Lower lobe of right lung (tissue), 2 donors: ENCODE results near the gene CXCL3. TPM values are rescaled to one million over a fixed set of nuclear protein-coding genes. Genes with fewer than 3 reads are reported as not detected.

Experiments
- ATAC-seq, 2 donors: fragments of 200-7000 bp; cut with Tn5 transposase; one replicate each; pipeline ENCODE4 v1.9.1; 2020 to 2022; ENCODE audit warnings: mild to moderate bottlenecking in 2 of 2, moderate library complexity in 2 of 2
- DNase-seq: peaks from one replicate; pipeline ENCODE4 v3.0.0-alpha.2; 2020
- H3K27ac ChIP-seq: fragments of 200-600 bp; one replicate; pipeline ENCODE4 v1.8.0; 2022
- H3K27me3 ChIP-seq: fragments of 200-600 bp; one replicate; pipeline ENCODE4 v1.8.0; 2022; ENCODE audit warnings: low read depth
- H3K36me3 ChIP-seq: fragments of 200-600 bp; one replicate; pipeline ENCODE4 v1.8.0; 2022; ENCODE audit warnings: mild to moderate bottlenecking
- H3K4me1 ChIP-seq: fragments of 200-600 bp; one replicate; pipeline ENCODE4 v1.8.0; 2022
- H3K4me3 ChIP-seq: fragments of 200-600 bp; one replicate; pipeline ENCODE4 v1.8.0; 2022; ENCODE audit warnings: mild to moderate bottlenecking
- H3K9me3 ChIP-seq: fragments of 200-600 bp; one replicate; pipeline ENCODE4 v1.8.0; 2022
- CTCF ChIP-seq: fragments of 200-600 bp; IDR thresholded peaks from one replicate; pipeline ENCODE4 v1.8.0; 2022; ENCODE audit warnings: antibody characterized with exemption, mild to moderate bottlenecking
- intact Hi-C: fragments of 100-400 bp; cut with DNase I; formaldehyde crosslinking; loops from one replicate; pipeline ENCODE4 v1.11.0; 2022
- long read RNA-seq: library from polyadenylated mRNA; unstranded; transcript quantifications from one replicate; pipeline ENCODE4 v2.0.0, GENCODE V29; 2021
- total RNA-seq: library from RNA; stranded (reverse); fragmentation: NEBNext Ultra II Directional; extraction: Animal tissue kit (Norgen Biotek cat#: 25700); gene quantifications from one replicate; pipeline ENCODE4 v1.2.1, GENCODE V29; 2021
- donor health status: DM: no; HTN: yes; CAD: no; lungs with severe emphysema.

CXCL3 gene
- total RNA-seq: 12.1 TPM
- long read RNA-seq, partial matches to known transcripts: 0 of 10 reads
- long read RNA-seq, other reads (novel, unspliced or antisense): 7 of 10 reads

- ATAC-seq: peak; percentile 94
- intact Hi-C loops: no loop called here
- Histone ChIP-seq H3K4me3 (peak within 1 kb of the TSS; percentile 72), H3K27me3 (no peaks in the 10 kb centered on the region), H3K4me1 (peaks cover 5% of the 10 kb centered on the region), H3K9me3 (no peaks in the 10 kb centered on the region), H3K36me3 (no peaks in the 10 kb centered on the region), H3K27ac (peak within 1 kb of the TSS; percentile 79)
- DNase-seq: peak; percentile 88
- peak; percentile 56 for TF ChIP-seq CTCF
Measured at GRCh38 chr4:74038425-74039314, at the start of gene CXCL3. TSS of gene CXCL3 (minus strand) at chr4:74038689. CDS start at chr4:74038611, 78 bp downstream.

DNA sequence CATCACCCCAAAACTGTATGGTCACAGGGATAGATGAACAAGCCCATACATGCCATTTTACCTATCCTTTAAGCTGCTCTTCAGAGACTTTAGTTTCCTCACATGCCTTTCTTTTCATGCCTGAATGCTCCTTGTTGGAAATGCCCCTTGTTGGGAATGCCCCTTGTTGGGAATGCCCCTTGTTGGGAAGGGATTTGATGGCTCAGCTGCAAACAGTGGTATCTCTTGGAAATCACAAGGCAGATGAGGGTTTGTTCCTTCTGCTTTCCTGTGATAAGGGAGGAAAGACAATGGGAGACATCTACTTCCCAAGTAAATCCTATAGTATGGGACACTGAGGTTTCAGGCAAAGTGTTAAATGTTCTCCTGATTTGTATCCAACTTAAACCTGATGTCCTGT lies 49.0 kb upstream of the CXCL3 start:
- no peak for DNase-seq
- H3K9me3 ChIP-seq: no peaks in the 10 kb centered on the region
- intact Hi-C loops: no loop called here
- ATAC-seq: no peak
- no peak overlapping the region for H3K27ac ChIP-seq
- H3K4me1 ChIP-seq: no peaks in the 10 kb centered on the region
- no peak for TF ChIP-seq CTCF
- no peaks in the 10 kb centered on the region for H3K36me3 ChIP-seq
- H3K4me3 ChIP-seq: no peak overlapping the region
- no peaks in the 10 kb centered on the region for H3K27me3 ChIP-seq

DNA sequence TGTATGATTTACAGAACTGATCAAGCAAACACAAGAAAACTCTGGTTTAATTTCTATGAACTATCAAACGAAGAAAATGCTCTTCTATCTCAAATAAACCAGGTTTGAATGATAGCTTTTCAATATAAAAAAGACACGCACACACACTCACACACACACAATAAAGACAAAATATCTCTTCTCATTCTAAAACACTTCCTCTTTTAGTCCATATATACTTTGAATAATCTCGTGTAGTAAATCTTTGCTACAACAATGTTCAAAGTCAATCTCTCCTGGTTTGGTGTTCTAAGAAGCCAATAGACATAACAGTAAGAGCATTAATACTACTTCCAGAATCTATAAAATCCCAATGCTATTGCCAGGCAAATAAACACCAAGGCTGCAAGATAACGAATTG lies 47.2 kb upstream of the CXCL3 start:
- Histone ChIP-seq H3K4me1 (no peaks in the 10 kb centered on the region), H3K36me3 (no peaks in the 10 kb centered on the region), H3K4me3 (no peak overlapping the region), H3K9me3 (no peaks in the 10 kb centered on the region), H3K27ac (no peak overlapping the region), H3K27me3 (no peaks in the 10 kb centered on the region)
- ATAC-seq: no peak
- intact Hi-C loops: no loop called here
- no peak for DNase-seq
- no peak for TF ChIP-seq CTCF

GRCh38 chr4:74084984-74085383 lies 46.5 kb upstream of the CXCL3 start:
- no peak for TF ChIP-seq CTCF
- peak; percentile 22 to 45 for ATAC-seq

DNA sequence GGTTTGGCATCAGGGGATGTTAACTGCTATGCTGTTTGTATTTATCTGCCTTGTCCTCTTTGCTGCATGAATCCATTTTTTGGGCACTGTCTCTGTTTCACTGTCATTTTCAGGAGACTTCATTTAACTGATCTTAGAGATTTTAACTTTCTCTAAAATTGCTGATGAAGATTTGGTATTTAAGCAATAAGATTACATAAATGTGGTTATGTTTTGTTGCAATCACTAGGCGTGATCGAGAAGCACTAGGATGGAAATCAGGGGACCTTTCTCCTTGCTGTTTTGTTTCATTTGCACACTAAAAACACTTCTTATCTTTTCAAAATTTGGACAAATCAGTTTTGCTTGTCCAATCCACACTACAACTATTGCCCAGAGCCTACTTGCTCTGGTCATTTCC lies 45.1 kb upstream of the CXCL3 start:
- no peak for DNase-seq

More at GRCh38 chr4:74084984-74085383, 46.5 kb upstream of the CXCL3 start:
- intact Hi-C loops: no loop called here
- no peak for DNase-seq
- Histone ChIP-seq H3K4me3 (no peak overlapping the region), H3K27me3 (no peaks in the 10 kb centered on the region), H3K27ac (no peak overlapping the region), H3K4me1 (no peaks in the 10 kb centered on the region), H3K9me3 (no peaks in the 10 kb centered on the region), H3K36me3 (no peaks in the 10 kb centered on the region)

More for the DNA sequence above, 45.1 kb upstream of the CXCL3 start:
- H3K27ac ChIP-seq: no peak overlapping the region
- no peak for TF ChIP-seq CTCF
- intact Hi-C loops: no loop called here
- H3K27me3 ChIP-seq: no peaks in the 10 kb centered on the region
- no peaks in the 10 kb centered on the region for H3K4me1 ChIP-seq
- ATAC-seq: no peak
- no peaks in the 10 kb centered on the region for H3K36me3 ChIP-seq
- no peak overlapping the region for H3K4me3 ChIP-seq
- H3K9me3 ChIP-seq: no peaks in the 10 kb centered on the region
